Psoas muscle (tissue), 8 donors: ENCODE data around the gene ULK3. TPM values are rescaled to one million over a fixed set of nuclear protein-coding genes. Genes with fewer than 3 reads are reported as not detected.

Experiments used
- ATAC-seq, 4 donors: fragments of 200-7000 bp; cut with Tn5 transposase; one replicate each; pipeline ENCODE4 v1.9.1; 2020; ENCODE audit warnings: moderate library complexity in 3 of 4, mild to moderate bottlenecking in 2 of 4
- DNase-seq, 2 donors: peaks; one replicate each; pipeline ENCODE4 v3.0.0-alpha.2; 2020
- H3K27ac ChIP-seq: fragments of 200-600 bp; one replicate; pipeline ENCODE4 v1.8.0; 2022
- H3K27me3 ChIP-seq, 3 donors: fragments of 200-600 bp in 1 of 3; one replicate each; pipeline versions ENCODE4 v1.6.1 to v1.8.0; 2013 to 2022; ENCODE audit warnings: low read length in 2 of 3, mild to moderate bottlenecking in 2 of 3, moderate library complexity in 1 of 3; ENCODE audit not compliant: insufficient read depth in 3 of 3
- H3K36me3 ChIP-seq, 2 donors: fragments of 200-600 bp in 1 of 2; one replicate each; pipeline versions ENCODE4 v1.6.1 to v1.8.0; 2013 to 2022; ENCODE audit warnings: low read depth in 1 of 2, mild to moderate bottlenecking in 1 of 2, moderate library complexity in 1 of 2; ENCODE audit not compliant: insufficient read depth in 1 of 2
- H3K4me1 ChIP-seq: fragments of 200-600 bp; one replicate; pipeline ENCODE4 v1.8.0; 2022
- H3K4me3 ChIP-seq: fragments of 200-600 bp; one replicate; pipeline ENCODE4 v1.8.0; 2022; ENCODE audit warnings: mild to moderate bottlenecking
- H3K9me3 ChIP-seq: fragments of 200-600 bp; one replicate; pipeline ENCODE4 v1.8.0; 2022
- CTCF ChIP-seq: fragments of 200-600 bp; IDR thresholded peaks from one replicate; pipeline ENCODE4 v1.8.0; 2022; ENCODE audit warnings: antibody characterized with exemption
- WGBS, 3 donors: extraction: QIAGEN DNeasy Blood & Tissue Kit; methylation state at CpG; one replicate each; pipeline versions ENCODE4 v1.1.6 to v1.1.7; 2013; 5-methylcytosine and 5-hydroxymethylcytosine counted together
- intact Hi-C, 2 donors: fragments of 100-400 bp; cut with DNase I; formaldehyde crosslinking; loops; one replicate each; pipeline versions ENCODE4 v1.11.0 to v1.14.2; 2022
- polyA plus RNA-seq, 3 donors: library from polyadenylated mRNA; stranded (reverse); fragments of 200-250 nt; gene quantifications; one replicate each; pipeline ENCODE4 v1.2.3, GENCODE V29; 2013
- total RNA-seq, 4 donors: library from RNA; stranded (reverse); fragmentation: NEBNext Ultra II Directional in 2 of 4; extraction: Animal tissue kit (Norgen Biotek cat#: 25700) in 2 of 4; gene quantifications; one replicate each; pipeline versions ENCODE4 v1.2.1 to v1.2.4, GENCODE V29; 2021 to 2023
- donor health status: healthy with polysubstance abuse.
- donor health status: DM: no; HTN: no; CAD: no; lungs with moderate emphysema.
- donor health status: Bipolar disorder and iron deficiency.
- donor health status: healthy.
- donor health status: DM: yes; HTN: yes; CAD: no.
- donor health status: DM: no; HTN: no; CAD: no.
- donor health status: DM: no; HTN: no; CAD: no.
- donor health status: DM: yes; HTN: yes; CAD: no.

ULK3 gene
- total and polyA plus RNA-seq, 7 donors: 17.7 to 43.5 (median 33.2) TPM

DNA sequence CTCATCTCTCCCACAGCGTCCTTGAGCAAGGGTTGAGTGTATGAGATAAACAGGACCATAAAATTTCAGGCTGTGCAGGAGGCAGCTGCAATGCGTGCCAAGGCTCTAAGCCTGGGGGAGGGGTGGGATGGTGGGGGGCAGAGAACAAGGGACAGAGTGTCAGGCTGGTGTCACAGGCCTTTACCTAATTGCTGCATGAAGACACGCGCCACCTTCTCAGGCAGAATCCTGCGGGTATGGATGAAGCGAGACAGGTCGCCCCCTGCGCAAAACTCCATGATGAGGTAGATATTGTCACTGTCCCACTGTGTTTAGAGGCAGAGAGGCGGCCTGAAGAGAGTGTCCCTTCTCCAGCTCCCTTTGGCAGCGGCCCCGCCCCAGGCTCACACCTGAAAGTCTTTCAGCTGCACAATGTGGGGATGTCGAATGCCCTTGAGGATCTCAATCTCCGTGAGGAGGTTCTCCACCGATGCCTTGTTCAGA is 1.0 kb downstream of the ULK3 start:
- 81 to 84% (median 82%) methylated on average over 14 of the region's 14 CpGs for WGBS, 3 donors
- DNase-seq (no peak), ATAC-seq (no peak)
- Histone ChIP-seq H3K9me3 (no peaks in the 10 kb centered on the region), H3K4me1 (peaks cover 6% of the 10 kb centered on the region), H3K36me3 (peaks cover 0 to 64% of the 10 kb centered on the region in 2 donors), H3K4me3 (peak overlapping the region; percentile 72), H3K27ac (no peak overlapping the region), H3K27me3 (no peaks in the 10 kb centered on the region)
- no peak for TF ChIP-seq CTCF
- intact Hi-C loops: loop anchor here in 1 of 2 donors (5.0 kb wide), 1 partner anchor 65 kb away; the partner anchor contains the start of gene FAM219B

DNA sequence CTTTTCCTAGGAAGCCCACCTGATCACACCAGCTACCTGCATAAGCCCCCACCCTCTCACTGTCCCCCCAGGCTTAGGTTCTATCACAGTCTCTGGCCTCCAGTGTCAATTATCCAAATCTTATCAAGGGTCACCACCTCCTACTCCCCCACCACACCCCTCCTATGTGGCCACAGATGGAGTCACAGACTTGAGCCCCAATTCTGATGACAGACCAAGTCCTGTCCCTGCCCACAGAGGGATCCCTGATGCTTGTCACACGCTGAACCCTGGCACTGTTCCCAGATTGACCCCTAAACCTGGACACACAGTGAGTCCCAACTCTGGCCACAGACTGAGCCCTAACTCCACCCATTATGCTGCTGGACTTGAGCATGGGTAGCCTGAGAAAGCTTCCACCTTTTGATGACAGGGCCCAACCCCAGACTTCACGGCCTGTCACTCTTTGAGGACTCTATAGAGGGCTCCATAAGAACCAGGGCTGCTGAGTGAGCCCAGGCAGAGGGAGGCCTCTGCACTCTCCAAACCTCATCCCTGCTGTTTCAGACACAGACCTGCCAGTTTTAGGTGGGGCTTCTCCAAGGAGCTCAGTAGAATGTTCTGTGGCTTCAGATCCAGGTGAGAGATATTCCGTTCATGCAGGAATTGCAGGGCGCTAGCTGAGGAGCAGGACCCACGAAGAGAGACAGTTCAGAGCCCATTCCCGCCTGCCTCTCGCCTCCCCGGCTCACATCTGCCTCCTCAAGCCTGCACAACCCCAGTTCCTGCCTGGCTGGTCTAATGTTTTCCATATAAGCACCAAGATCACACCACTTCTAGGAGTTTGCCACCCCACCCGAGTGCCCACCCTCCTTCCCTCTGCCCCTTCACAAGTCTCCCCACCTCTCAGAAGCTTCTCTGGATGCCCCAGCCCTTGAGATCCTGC is 1.8 kb downstream of the ULK3 start:
- 89 to 92% (median 92%) methylated on average over 9 of the region's 9 CpGs for WGBS, 3 donors
- DNase-seq: no peak
- Histone ChIP-seq H3K27me3 (no peaks in the 10 kb centered on the region), H3K4me3 (no peak overlapping the region), H3K9me3 (no peaks in the 10 kb centered on the region), H3K36me3 (peaks cover 0 to 65% of the 10 kb centered on the region in 2 donors), H3K27ac (no peak overlapping the region), H3K4me1 (peaks cover 6% of the 10 kb centered on the region)
- TF ChIP-seq CTCF: no peak
- intact Hi-C loops: loop anchor here in 1 of 2 donors (5.0 kb wide), 1 partner anchor 66 kb away; the partner anchor contains the start of gene FAM219B
- no peak for ATAC-seq

GRCh38 chr15:74839526-74840395 is 3.2 kb downstream of the ULK3 start:
- WGBS, 3 donors: 84 to 89% (median 85%) methylated on average over 30 to 31 of the region's 31 CpGs
- DNase-seq (no peak), ATAC-seq (no peak)
- peaks cover 6% of the 10 kb centered on the region for H3K4me1 ChIP-seq
- no peaks in the 10 kb centered on the region for H3K27me3 ChIP-seq
- no peaks in the 10 kb centered on the region for H3K9me3 ChIP-seq
- H3K4me3 ChIP-seq: no peak overlapping the region
- no peak overlapping the region for H3K27ac ChIP-seq
- peaks cover 0 to 55% of the 10 kb centered on the region in 2 donors for H3K36me3 ChIP-seq
- intact Hi-C loops: loop anchor here in 1 of 2 donors (5.0 kb wide), 2 partner anchors 57 to 68 kb away; partner anchors contain the start of genes CSK and FAM219B
- TF ChIP-seq CTCF: no peak

GRCh38 chr15:74838746-74839525 is 4.0 kb downstream of the ULK3 start:
- TF ChIP-seq CTCF: no peak

More at GRCh38 chr15:74838746-74839525, 4.0 kb downstream of the ULK3 start:
- no peak overlapping the region for H3K4me3 ChIP-seq
- H3K27me3 ChIP-seq: no peaks in the 10 kb centered on the region
- no peak overlapping the region for H3K27ac ChIP-seq
- ATAC-seq (no peak), DNase-seq (no peak)
- peaks cover 0 to 55% of the 10 kb centered on the region in 2 donors for H3K36me3 ChIP-seq
- peaks cover 5% of the 10 kb centered on the region for H3K4me1 ChIP-seq
- intact Hi-C loops: loop anchor here in 1 of 2 donors (5.0 kb wide), 1 partner anchor 57 kb away; the partner anchor contains the start of gene CSK
- 85 to 88% (median 88%) methylated on average over 11 of the region's 11 CpGs for WGBS, 3 donors
- H3K9me3 ChIP-seq: no peaks in the 10 kb centered on the region
